Keratinocyte (primary cell): ENCODE data around the gene FHIP1A.

Source experiments
- CTCF ChIP-seq, 3 experiments: IDR thresholded peaks in 1 of 3; conservative IDR thresholded peaks in 1 of 3; optimal IDR thresholded peaks in 1 of 3; 2 replicates in 2 of 3; 3 replicates in 1 of 3; pipeline versions ENCODE3 to v1.5.1; 2011; ENCODE audit warnings: low read length in 3 of 3, mild to moderate bottlenecking in 3 of 3, moderate library complexity in 2 of 3, control low read depth in 1 of 3, inconsistent platforms in 1 of 3; ENCODE audit not compliant: insufficient read depth in 2 of 3; ENCODE audit errors: extremely low read depth in 1 of 3
- EZH2 ChIP-seq: IDR thresholded peaks from one replicate; pipeline ENCODE4 v1.6.1; 2012; ENCODE audit warnings: inconsistent platforms, mild to moderate bottlenecking, low read length, moderate library complexity

GRCh38 chr4:151407018-151407417 lies 2.0 kb upstream of the FHIP1A start:
- TF ChIP-seq CTCF (optimal IDR thresholded peaks at IDR 0.05 in 1 of 3, IDR thresholded peaks at IDR 0.05 in 1 of 3, conservative IDR thresholded peaks at IDR 0.05 in 1 of 3; ENCODE audit: extremely low read depth in 1 of 3, insufficient read depth in 2 of 3, low read length in 3 of 3): no peak
- TF ChIP-seq EZH2: no peak
